ENCODE results near the gene ASTN2. TPM values are rescaled to one million over a fixed set of nuclear protein-coding genes. Genes with fewer than 3 reads are reported as not detected.

Gene ASTN2
- total RNA-seq, 1 donor from 2014 or later, result 4.2 TPM

DNA sequence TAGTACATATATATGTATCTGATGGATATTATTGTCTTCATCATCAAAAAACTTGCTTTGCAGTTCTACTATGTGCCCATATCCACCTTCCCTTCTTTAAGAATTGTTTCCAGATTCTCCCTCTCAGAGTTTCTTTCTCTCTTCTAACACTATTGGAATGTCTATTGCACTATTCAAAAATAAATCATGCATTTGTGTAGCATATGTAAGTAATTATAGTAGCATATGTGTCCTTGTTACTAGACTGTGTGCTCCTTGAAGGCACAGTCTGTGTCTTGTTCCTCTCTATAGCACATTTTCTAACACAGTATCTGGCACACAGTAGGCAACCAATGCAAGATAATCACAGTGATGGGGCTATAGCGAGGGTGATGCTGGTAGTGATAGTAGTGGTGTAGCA lies 771.2 kb downstream of the ASTN2 start:
- intact Hi-C loops (cut with micrococcal nuclease), result no loop called here

DNA sequence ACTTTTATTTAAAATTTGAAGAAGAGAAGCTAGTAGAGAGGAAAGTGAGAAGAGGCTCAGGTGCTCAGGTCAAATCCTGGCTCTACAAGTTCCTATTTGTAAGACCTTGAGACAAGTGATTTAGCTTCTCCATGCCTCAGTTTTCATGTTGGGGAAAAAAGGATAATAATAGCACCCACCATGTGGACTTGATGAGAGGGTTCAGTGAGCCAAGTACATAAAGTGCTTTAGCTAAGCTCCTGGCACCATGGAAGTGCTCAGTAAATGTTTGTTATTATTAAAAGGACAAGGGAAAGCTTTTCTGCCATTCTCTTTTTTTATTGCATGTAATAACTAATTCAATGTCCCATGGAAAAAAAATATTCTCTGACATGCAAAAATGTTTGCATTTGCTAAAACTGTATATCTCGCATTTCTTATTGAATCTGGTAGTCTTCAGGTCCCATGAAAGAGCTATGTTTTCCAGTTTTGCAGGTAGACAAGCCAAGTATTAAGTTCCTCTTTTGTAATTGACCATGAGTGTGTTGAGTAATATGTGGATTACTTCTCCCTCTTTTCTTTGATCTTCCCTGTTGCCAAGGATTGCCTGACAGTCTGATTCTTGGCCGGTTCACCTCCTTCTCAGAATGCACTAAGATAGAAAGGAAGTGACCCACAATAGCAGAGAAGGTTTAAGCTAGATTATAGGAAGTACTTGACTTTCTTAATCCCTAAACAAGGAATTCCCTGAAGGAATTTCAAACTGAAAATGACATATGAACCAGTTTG lies 773.4 kb downstream of the ASTN2 start:
- intact Hi-C loops (cut with micrococcal nuclease), result no loop called here

DNA sequence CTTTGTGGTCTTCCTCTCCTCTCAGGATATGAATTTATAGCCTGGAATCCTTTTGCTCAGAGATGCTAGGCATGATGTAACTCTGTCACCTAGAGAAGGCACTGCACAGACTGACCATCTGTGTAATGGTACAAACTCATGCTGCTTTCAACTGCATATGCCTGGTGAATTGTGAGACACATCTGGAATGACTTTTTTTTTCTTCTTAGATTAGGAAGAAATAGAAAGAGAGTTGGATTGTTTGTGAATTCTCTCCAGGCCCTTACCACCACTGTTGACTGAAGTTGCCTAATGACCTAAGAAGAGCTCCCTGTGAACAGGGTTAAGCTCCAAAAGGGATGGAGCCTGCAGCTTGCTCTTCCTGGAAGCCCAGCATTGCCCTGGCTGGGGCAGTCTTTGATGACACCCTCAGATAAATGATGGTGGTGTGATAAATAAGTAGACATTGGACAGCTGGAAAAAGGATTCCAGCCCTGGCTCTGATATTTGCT lies 775.6 kb downstream of the ASTN2 start:
- intact Hi-C loops (cut with micrococcal nuclease), result no loop called here

DNA sequence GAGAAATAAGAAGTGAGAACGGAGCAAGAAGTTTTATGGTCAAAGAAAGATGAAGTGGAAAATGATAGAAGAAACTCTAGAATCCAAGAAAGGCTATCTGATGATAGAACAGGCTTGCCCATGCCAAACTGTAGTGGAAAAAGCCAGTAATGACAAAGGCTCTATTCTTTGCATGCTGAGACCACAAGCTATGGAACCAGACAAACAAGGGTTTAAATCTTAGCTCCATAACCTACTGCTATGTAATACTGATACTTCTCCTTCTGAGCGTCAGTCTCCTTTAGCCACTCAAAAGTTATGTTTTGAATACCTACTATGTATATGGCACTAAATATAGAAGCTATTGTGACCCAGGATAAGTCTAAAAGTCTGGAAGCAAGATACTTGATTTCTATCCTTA lies 778.9 kb downstream of the ASTN2 start:
- intact Hi-C loops (cut with micrococcal nuclease), result no loop called here

DNA sequence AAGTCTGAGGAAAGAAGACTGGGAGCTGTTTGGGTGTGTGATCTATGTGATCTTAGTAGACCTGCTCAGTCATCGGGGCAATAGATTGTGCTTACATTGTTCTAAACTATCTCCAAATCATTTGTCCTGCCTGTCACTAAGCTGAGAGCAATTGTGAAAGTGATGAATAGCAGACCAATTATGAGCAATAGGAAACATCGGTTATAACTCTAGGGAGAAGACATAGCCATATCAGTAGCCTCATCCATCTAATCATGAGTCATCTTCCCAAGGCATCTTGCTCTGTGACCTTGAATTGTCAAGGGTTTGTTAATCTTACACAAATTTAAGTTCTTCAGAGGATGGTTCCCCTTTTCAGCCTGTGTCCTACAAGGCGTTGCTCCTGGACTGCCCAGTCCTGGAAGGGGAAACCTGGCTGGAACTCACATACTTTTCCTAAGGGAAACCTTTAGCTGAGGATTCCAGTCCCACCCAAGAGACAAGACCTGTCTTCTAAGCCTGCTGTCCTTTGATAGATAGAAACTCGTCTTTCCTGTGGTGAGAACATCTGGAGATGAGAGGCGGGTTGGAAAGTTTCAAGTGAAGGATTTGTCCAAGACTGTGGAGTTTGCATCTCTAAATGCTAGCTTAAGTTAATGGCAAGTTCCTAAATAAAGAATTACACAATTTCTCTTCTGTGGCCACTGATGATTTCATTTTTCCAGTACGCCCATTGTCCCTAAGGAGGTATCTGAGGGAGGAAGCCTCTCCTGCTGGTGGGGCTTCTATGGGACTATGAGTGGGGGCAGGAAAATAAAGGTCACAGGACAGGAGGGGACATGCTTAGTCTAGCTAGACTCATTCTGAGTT lies 781.6 kb downstream of the ASTN2 start:
- intact Hi-C loops (cut with micrococcal nuclease), result no loop called here

DNA sequence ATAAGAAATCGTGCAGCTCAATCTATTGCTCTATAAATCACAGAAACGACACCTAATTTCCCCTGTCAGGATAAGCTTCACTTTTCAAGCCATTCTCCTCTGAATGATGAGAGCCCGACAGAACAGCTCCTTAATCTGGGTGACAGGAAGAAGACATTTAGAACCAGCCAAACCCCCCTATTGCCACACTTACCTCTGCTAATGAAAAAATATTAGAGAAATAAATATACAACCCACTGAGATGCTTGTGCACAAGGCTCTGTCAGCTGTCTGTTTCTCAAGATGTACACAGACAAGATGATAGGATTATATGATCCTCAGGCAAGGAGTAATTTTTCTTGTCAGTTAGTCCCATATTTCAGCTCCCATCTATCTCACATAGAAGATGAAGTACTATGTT lies 785.2 kb downstream of the ASTN2 start:
- intact Hi-C loops (cut with micrococcal nuclease), result no loop called here

DNA sequence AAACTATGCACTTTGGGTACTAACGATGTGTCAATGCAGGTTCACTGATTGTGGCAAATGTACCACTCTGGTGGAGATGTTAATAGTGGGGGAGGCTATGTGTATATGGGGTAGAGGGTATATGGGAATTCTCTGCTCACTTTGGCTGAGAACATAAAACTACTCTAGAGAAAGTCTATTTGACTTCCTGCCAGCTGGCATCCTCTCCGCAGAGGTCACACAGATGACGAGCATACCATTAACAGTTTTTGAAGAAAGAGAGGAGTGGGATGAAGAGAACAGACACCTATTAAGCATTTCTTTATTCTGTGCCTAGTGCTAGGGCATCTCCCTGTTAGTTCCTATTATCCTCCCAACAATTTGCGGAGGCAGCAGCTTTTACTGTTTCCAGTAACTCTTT lies 786.1 kb downstream of the ASTN2 start:
- intact Hi-C loops (cut with micrococcal nuclease), result no loop called here

DNA sequence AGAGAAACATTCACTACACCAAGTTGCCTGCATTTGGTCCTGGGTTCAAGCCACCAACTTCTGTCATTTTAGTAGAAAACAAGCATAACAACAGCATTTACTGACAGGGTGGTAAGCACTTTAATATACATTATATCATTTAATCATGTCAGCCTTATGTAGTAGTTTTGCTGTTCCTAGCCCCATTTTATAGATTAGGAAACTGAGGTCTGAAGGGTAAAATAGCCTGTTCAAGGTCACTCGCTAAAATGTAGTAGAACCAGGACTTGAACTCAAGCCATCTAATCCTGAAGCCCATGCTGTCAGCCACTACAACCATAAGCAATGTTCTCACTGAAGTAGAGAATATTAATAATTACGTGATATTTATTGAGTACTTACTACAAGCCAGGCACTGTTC lies 787.4 kb downstream of the ASTN2 start:
- intact Hi-C loops (cut with micrococcal nuclease), result no loop called here

DNA sequence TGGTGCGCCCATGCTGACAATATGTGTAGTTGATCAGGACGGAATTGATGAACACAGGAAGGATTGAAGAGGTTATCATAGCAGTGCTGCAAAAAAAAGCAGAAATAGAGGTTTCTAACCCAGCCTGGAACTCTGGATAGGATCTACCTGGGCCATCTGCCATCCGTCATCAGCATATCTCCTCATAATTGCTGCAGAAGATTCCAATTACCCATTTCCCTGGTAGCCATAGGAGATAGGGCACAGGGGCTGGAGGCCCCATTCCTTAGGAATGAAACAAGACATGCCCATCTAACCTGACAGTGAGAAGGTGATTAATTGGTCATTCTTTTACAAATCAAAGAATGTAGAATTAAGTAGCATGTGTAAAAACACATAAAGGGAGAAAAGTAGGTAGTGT lies 788.1 kb downstream of the ASTN2 start:
- intact Hi-C loops (cut with micrococcal nuclease), result no loop called here

DNA sequence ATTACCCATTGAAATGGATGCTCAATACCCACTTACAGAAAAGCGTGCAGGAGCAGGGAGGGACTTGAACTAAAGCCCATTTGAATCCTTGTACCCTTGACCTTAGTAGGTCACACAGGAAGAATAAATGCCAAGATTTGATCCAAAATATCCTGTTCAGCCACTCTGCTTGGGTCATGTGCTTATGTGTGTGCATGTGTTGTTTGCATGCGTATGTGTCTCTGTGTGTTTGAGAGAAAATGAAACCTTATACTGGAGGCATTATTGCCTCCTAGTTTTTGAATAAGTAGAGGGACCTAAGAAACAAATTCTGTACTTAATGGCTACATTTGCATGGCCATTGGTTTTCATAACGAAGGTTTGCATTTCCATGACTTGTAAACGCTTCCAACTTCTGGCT lies 791.1 kb downstream of the ASTN2 start:
- intact Hi-C loops (cut with micrococcal nuclease), result no loop called here

DNA sequence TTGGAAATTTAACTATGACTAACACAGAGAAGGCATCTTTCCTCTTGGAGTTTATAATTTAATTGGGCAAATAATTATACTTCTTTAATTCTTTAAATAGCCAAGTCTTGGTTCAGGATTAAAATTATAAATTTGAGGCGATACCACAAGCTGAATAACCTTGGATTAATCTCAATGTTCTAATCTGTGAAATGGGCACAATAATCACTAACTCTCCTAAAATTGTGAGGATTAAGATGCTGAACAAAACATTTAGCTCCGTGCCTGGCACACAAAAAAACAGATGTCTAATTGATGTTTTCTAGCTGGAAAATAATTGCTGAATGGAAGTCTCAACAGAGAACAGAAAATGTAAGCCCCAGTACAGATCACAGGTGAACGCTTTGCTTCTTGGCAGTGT lies 797.5 kb downstream of the ASTN2 start:
- intact Hi-C loops (cut with micrococcal nuclease), result no loop called here

DNA sequence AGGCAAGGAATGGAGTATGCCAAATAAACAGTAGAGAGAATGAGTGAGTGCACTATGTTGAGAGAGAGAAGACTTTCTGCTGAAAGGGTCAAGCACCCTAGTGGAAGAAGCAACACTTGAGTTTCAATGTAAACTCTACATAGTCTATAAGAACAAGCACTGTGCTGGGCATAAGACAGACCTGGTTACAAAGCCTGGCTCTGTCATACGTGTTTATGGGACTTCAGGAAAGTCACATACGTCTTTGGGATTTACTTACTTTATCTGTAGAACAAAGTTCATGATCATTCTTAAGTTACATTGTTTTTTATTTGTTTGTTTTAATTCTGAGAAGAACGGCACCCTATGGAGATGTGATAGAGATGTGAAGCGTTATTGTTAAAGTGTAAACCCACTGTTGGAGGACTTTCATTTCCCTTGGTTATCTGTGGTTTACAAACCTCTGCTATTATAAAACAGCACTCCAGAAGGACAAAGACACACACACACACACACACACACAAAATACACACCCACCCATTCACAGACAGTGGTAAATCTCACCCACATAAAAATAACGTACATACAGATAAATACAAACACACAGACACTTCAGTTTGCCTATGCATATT lies 798.4 kb downstream of the ASTN2 start:
- intact Hi-C loops (cut with micrococcal nuclease), result no loop called here

DNA sequence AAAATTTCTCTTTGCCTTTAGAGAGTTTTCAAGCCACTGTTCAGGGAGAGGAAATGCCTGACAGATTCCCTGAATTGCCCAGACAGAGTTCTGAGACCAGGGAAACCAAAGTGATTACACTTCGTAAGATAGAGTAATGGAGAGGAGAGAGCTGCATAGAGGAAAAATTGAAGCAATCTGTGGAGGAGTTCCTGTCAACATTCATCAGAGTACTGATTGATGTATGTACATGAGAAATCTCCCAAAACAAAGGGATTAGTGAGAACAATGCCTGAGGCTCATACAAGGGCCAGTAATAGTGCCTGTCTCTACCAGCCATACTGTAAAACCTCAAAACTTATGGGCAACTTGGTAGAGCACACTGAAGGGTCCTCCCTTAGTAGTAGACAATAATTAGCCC lies 806.8 kb downstream of the ASTN2 start:
- intact Hi-C loops (cut with micrococcal nuclease), result no loop called here

DNA sequence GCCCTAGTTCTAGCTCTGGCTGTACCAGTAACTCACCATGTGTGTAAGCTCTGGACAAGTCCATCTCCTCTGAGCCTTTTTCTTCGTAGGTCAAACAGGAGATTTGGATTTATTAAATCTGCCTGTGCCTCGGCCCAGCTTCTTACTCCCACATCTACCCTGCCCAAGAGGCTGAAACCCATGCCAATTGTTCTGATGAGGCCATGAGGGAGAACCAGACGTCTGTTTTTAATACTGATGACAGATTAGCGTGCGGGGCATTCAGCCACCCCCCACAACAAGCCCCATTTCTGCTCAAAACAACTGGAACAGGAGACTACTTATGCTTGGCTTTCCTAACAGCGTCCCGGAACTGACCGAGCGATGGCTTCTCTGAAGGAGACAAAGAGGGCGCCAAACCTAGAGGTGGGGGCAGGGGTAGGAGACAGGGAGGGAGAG lies 808.9 kb downstream of the ASTN2 start:
- intact Hi-C loops (cut with micrococcal nuclease), result no loop called here

DNA sequence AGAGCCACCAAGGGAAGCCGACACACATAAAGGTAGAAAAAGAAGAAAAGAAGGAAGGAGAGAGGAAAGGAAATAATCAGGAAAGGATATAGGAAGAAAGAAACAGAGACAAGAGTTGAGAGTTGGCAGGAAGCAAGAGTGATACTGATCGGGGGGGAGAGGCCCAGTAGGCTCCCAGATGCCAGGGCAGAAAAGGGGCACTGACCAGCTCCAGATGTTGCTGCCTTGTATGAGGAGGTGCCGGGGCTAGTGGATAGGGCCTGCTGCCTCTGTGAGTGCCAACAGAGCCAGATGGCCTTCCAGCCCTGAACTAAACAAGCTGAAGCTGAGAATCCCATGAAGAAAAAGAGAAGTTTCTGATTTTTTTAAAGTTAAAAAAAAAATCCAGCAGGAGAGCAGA lies 809.8 kb downstream of the ASTN2 start:
- intact Hi-C loops (cut with micrococcal nuclease), result no loop called here

DNA sequence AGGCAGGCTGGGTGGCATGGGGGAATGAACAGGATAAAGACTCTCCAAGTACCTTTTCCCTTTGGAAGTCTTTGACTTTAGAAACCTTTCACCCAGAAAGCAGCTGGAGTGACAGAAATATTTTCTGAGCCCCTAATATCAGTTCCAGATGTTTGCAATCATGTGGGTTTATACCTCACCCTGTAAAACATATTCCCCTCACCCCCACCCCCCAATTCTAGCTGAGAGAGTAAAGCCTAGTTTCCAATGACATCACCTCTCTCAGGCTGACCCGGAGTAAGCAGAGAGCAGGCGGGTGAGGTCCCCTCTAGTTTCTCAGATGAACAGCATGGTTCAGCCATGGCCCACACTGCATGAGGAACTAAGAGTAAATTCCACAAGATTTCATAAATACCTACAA lies 810.6 kb downstream of the ASTN2 start:
- intact Hi-C loops (cut with micrococcal nuclease), result no loop called here

DNA sequence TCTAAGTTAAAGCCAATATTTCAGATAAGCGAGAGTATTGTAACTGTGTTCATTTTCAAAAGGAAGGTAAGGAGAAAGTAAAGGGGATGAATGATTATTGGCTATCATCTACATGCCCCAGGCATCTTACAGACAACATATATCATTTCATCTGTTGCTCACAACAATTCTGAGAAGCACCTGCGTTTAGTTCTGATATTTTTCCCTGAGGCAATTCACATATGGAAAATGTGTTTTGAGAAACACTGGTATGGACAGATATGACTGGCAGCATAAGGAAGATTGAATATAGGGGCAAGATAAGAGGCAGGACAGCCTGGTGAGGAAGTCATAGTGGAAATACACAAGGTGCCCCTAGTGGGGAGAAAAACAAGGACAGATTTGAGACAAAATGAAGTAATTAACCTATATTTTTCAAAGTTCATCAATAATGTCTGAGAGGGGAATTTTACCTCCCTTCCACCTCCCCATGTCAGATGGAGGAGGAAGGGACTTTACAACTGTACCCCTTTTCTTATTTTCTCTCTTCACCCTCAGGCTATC lies 815.4 kb downstream of the ASTN2 start:
- intact Hi-C loops (cut with micrococcal nuclease), result no loop called here

DNA sequence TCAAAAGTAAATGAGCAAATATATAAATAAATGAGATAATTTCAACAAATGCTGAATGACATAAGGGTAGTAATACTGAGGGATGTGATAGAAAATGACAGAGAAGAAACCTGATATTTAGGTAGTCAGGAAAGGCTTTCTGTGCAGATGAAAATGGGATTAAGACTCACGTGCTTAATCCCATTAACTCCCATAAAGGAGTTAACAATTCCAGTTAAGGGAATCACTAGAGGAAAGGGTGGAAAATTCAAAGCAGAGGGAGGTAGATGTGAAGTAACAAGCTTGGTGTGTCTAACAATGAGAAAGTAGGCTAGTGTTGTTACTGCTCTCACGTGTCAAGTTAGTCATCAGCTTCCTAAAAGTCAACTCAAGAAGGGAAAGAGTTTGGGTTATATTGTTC lies 818.2 kb downstream of the ASTN2 start:
- intact Hi-C loops (cut with micrococcal nuclease), result no loop called here

DNA sequence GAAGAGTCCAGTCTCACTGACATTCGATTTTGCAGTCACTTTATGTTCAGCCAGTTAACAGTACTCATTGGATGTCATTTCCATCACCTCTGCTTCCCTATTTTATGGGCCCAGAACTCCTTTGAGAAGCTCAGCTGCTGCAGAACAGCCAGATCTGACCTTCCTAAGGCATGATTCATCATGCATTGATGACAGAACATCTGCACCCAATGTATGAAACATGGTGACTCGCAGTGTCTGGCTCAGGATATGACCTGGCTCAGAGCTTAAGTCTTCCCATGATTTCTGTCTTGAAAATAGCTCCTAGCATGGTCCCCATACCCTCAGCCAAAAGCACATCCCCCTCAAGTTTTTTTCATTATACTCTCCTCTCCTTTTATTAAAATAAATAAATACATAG lies 820.3 kb downstream of the ASTN2 start:
- intact Hi-C loops (cut with micrococcal nuclease), result no loop called here

DNA sequence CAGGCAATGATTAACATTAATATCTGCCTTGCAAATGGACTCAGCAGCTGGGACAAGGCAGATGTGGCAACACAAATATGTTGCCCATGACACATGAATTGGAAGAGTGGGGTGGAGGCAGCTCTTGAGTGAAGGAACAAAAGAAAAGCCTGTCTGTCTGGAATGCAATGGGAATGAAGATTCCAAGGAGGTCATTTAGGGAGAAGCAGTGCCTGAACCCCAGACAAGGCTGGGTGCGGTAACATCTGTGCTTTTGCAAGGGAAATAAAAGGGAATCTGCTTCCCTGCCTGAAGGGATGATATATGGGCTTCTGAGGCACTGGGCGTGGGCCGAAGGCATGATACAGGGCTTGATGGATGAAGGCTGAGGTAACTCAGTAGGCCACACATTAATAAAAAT lies 821.9 kb downstream of the ASTN2 start:
- intact Hi-C loops (cut with micrococcal nuclease), result no loop called here

DNA sequence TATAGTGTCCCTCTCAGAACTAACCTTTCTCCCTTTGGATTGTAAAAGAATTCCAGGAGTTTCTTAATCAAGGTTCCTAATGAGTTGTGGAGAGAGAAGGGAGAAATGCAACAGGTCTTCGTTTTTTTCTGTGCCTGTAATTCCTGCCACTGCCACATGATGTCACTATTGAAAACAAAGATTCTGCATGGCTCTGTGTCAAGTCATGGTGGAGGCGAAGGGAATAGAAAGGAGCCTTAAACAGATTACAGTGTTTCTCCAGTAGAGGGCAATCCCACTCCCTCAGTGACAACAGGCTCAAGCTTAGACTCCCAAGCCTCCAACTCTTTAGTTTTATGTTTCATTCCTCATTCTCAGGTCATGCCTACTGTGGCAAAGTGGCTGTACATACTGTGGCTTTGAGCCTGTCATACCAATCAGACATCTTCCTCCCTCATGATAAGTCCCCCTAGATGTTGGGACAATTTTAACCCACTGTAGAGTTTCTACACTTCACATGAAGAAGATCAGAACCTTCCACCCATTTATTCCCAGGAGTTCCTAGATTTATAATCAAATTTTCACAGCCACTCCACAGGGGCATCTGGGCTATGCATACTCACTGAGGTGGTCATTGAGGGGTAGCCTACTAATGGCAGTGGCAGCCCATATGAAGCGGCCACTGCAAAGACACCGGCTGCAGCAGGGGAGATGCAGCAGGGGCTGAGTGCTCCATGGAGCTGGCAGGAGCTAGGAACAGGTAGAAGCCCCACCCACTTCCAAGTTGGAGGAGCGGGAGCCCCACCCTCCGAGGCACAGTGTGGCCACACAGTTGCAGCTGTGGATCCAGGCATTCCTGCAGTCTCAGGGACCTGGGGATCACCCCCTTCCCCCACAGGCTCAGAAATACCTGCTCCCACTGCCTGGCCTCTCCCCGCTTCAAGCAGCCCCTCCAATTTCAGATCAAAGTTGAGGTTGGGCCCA lies 825.2 kb downstream of the ASTN2 start:
- intact Hi-C loops (cut with micrococcal nuclease), result loop anchor here (10.0 kb wide), 1 partner anchor 65 kb away; no protein-coding TSS in a partner anchor
